HepG2 (cell line): ENCODE measurements around the gene MAN1B1. TPM values are rescaled to one million over a fixed set of nuclear protein-coding genes. Genes with fewer than 3 reads are reported as not detected.
A peak's percentile ranks its signal among the peaks of the same experiment; 100 is the strongest.

ENCODE experiments used
- FIP1L1 ChIP-seq: fragments of 200-400 bp; formaldehyde crosslinking; IDR thresholded peaks from 2 replicates; pipeline ENCODE4 v1.6.1; 2018; ENCODE audit warnings: low read depth, mild to moderate bottlenecking, low read length, moderate library complexity, borderline replicate concordance; ENCODE audit not compliant: insufficient read depth
- FOXA3 ChIP-seq: IDR thresholded peaks from 2 replicates; pipeline ENCODE4 v1.6.1; 2016; ENCODE audit warnings: missing genetic modification reagents, missing compliant biosample characterization
- HES4 ChIP-seq: sonication (generic); formaldehyde crosslinking; IDR thresholded peaks from 2 replicates; pipeline ENCODE4 v1.9.0; 2021; ENCODE audit warnings: mild to moderate bottlenecking, missing genetic modification reagents, borderline replicate concordance
- SP1 ChIP-seq, 2 experiments: fragments of 450-650 bp in 1 of 2; sonication (generic) in 1 of 2; formaldehyde crosslinking in 1 of 2; IDR thresholded peaks; 2 replicates each; pipeline versions ENCODE4 v1.4.0 to v1.6.1; 2016 to 2020; ENCODE audit warnings: missing genetic modification reagents in 1 of 2
- ZBTB1 ChIP-seq: sonication (generic); formaldehyde crosslinking; IDR thresholded peaks from 2 replicates; pipeline ENCODE4 v1.4.0; 2020; ENCODE audit warnings: missing genetic modification reagents, borderline replicate concordance
- ZFY ChIP-seq: sonication (generic); formaldehyde crosslinking; IDR thresholded peaks from 2 replicates; pipeline ENCODE4 v1.4.0; 2020; ENCODE audit warnings: missing genetic modification reagents
- ZNF101 ChIP-seq: sonication (generic); formaldehyde crosslinking; IDR thresholded peaks from 2 replicates; pipeline ENCODE4 v1.4.0; 2020; ENCODE audit warnings: mild to moderate bottlenecking, low read depth, missing genetic modification reagents, borderline replicate concordance
- ZNF160 ChIP-seq: sonication (generic); formaldehyde crosslinking; IDR thresholded peaks from 2 replicates; pipeline ENCODE4 v1.8.0; 2022; ENCODE audit warnings: mild to moderate bottlenecking, inconsistent platforms, missing genetic modification reagents
- ZNF558 ChIP-seq: sonication (generic); formaldehyde crosslinking; IDR thresholded peaks from 2 replicates; pipeline ENCODE4 v1.9.0; 2022; ENCODE audit warnings: mild to moderate bottlenecking, missing genetic modification reagents, borderline replicate concordance
- ZNF598 ChIP-seq: sonication (generic); formaldehyde crosslinking; IDR thresholded peaks from 2 replicates; pipeline ENCODE4 v1.5.1; 2020; ENCODE audit warnings: mild to moderate bottlenecking, missing genetic modification reagents, borderline replicate concordance
- ZNF773 ChIP-seq: sonication (generic); formaldehyde crosslinking; IDR thresholded peaks from 2 replicates; pipeline ENCODE4 v1.4.0; 2020; ENCODE audit warnings: missing genetic modification reagents, borderline replicate concordance
- ZSCAN25 ChIP-seq: sonication (generic); formaldehyde crosslinking; IDR thresholded peaks from 2 replicates; pipeline ENCODE4 v1.8.0; 2022; ENCODE audit warnings: mild to moderate bottlenecking, missing genetic modification reagents
- polyA plus RNA-seq, 8 experiments: library from polyadenylated mRNA; depleted of rRNA in 3 of 8; stranded (reverse) in 7 of 8; unstranded in 1 of 8; fragments of >200 nt; fragmentation: Illumina TruSeq in 4 of 8; extraction: Trizol in 4 of 8; gene quantifications; 2 replicates each; pipeline versions ENCODE4 v1.2.1 to v1.2.3, GENCODE V29; 2011 to 2016; ENCODE audit warnings: low read depth in 4 of 8, missing spikeins in 1 of 8, mixed read lengths in 1 of 8; ENCODE audit not compliant: insufficient read depth in 1 of 8
- total RNA-seq, 5 experiments: library from RNA; depleted of rRNA; stranded (reverse); fragments of >200 nt; fragmentation: Illumina TruSeq; extraction: Trizol; gene quantifications; 2 replicates each; pipeline ENCODE4 v1.2.3, GENCODE V29; 2016; ENCODE audit warnings: low read depth in 1 of 5
- TF ChIP-seq, protein P1 (sequence below): sonication (generic); formaldehyde crosslinking; IDR thresholded peaks from 2 replicates; pipeline ENCODE4 v1.8.0; 2022; ENCODE audit warnings: mild to moderate bottlenecking, missing genetic modification reagents; ENCODE audit not compliant: insufficient replicate concordance
- TF ChIP-seq, protein P2 (sequence below): sonication (generic); formaldehyde crosslinking; IDR thresholded peaks from 2 replicates; pipeline ENCODE4 v1.4.0; 2020; ENCODE audit warnings: mild to moderate bottlenecking, missing genetic modification reagents
- TF ChIP-seq, protein P3 (sequence below): sonication (generic); formaldehyde crosslinking; IDR thresholded peaks from 2 replicates; pipeline ENCODE4 v1.4.0; 2020; ENCODE audit warnings: missing genetic modification reagents

MAN1B1 gene
- total and polyA plus RNA-seq, 2 of the 13 experiments (the other 11 are each of a cell fraction or from before 2014, with no cell fraction given), result 48.9 to 59.5 TPM

GRCh38 chr9:137077010-137077747 lies 9.6 kb upstream of the MAN1B1 start, which contains the start of gene UAP1L1 (continued):
- TF ChIP-seq, protein P1, sequence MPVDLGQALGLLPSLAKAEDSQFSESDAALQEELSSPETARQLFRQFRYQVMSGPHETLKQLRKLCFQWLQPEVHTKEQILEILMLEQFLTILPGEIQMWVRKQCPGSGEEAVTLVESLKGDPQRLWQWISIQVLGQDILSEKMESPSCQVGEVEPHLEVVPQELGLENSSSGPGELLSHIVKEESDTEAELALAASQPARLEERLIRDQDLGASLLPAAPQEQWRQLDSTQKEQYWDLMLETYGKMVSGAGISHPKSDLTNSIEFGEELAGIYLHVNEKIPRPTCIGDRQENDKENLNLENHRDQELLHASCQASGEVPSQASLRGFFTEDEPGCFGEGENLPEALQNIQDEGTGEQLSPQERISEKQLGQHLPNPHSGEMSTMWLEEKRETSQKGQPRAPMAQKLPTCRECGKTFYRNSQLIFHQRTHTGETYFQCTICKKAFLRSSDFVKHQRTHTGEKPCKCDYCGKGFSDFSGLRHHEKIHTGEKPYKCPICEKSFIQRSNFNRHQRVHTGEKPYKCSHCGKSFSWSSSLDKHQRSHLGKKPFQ (CRISPR knock-in tag), result no peak
- TF ChIP-seq ZNF773 (CRISPR knock-in tag) (no peak), ZNF101 (CRISPR knock-in tag) (no peak), ZSCAN25 (CRISPR knock-in tag) (peak; percentile 74; the same call in 1 of the 2 replicates), FIP1L1 (no peak), ZFY (peak; percentile 64), SP1 (IDR thresholded peaks at IDR 0.05) (no peak), SP1 (CRISPR knock-in tag; IDR thresholded peaks at IDR 0.05) (peak; percentile 24; the same call in 1 of the 2 replicates), ZNF558 (CRISPR knock-in tag) (no peak), FOXA3 (CRISPR knock-in tag) (no peak), ZNF160 (CRISPR knock-in tag) (no peak), ZBTB1 (CRISPR knock-in tag) (no peak), ZNF598 (0 out of 2 replicates have a peak, but pooled peaks have one; percentile 26), HES4 (CRISPR knock-in tag) (peak; percentile 41; the same call in 1 of the 2 replicates)
- TF ChIP-seq, protein P2, sequence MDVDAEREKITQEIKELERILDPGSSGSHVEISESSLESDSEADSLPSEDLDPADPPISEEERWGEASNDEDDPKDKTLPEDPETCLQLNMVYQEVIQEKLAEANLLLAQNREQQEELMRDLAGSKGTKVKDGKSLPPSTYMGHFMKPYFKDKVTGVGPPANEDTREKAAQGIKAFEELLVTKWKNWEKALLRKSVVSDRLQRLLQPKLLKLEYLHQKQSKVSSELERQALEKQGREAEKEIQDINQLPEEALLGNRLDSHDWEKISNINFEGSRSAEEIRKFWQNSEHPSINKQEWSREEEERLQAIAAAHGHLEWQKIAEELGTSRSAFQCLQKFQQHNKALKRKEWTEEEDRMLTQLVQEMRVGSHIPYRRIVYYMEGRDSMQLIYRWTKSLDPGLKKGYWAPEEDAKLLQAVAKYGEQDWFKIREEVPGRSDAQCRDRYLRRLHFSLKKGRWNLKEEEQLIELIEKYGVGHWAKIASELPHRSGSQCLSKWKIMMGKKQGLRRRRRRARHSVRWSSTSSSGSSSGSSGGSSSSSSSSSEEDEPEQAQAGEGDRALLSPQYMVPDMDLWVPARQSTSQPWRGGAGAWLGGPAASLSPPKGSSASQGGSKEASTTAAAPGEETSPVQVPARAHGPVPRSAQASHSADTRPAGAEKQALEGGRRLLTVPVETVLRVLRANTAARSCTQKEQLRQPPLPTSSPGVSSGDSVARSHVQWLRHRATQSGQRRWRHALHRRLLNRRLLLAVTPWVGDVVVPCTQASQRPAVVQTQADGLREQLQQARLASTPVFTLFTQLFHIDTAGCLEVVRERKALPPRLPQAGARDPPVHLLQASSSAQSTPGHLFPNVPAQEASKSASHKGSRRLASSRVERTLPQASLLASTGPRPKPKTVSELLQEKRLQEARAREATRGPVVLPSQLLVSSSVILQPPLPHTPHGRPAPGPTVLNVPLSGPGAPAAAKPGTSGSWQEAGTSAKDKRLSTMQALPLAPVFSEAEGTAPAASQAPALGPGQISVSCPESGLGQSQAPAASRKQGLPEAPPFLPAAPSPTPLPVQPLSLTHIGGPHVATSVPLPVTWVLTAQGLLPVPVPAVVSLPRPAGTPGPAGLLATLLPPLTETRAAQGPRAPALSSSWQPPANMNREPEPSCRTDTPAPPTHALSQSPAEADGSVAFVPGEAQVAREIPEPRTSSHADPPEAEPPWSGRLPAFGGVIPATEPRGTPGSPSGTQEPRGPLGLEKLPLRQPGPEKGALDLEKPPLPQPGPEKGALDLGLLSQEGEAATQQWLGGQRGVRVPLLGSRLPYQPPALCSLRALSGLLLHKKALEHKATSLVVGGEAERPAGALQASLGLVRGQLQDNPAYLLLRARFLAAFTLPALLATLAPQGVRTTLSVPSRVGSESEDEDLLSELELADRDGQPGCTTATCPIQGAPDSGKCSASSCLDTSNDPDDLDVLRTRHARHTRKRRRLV (CRISPR knock-in tag), result no peak
- TF ChIP-seq, protein P3, sequence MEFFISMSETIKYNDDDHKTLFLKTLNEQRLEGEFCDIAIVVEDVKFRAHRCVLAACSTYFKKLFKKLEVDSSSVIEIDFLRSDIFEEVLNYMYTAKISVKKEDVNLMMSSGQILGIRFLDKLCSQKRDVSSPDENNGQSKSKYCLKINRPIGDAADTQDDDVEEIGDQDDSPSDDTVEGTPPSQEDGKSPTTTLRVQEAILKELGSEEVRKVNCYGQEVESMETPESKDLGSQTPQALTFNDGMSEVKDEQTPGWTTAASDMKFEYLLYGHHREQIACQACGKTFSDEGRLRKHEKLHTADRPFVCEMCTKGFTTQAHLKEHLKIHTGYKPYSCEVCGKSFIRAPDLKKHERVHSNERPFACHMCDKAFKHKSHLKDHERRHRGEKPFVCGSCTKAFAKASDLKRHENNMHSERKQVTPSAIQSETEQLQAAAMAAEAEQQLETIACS (CRISPR knock-in tag), result 0 out of 2 replicates have a peak, but pooled peaks have one; percentile 5
